GM23248 (cell line): ENCODE measurements around the gene MAFF. TPM values are rescaled to one million over a fixed set of nuclear protein-coding genes. Genes with fewer than 3 reads are reported as not detected.

Experiments used
- DNase-seq: peaks from one replicate; pipeline ENCODE4 v3.0.0-alpha.2; 2015
- H2AFZ ChIP-seq: fragments of 200-600 bp; sonication (generic); 2 replicates; pipeline ENCODE4 v1.6.1; 2016; ENCODE audit warnings: antibody characterized with exemption
- H3F3A ChIP-seq: fragments of 200-600 bp; sonication (generic); 2 replicates; pipeline ENCODE4 v1.6.1; 2016; ENCODE audit warnings: mild to moderate bottlenecking, antibody characterized with exemption, mixed run types; ENCODE audit not compliant: insufficient read depth
- H3K27ac ChIP-seq: fragments of 200-600 bp; sonication (generic); 2 replicates; pipeline ENCODE4 v1.5.1; 2016; ENCODE audit warnings: mild to moderate bottlenecking
- H3K27me3 ChIP-seq: fragments of 200-600 bp; sonication (generic); replicated peaks from 2 replicates; pipeline ENCODE4 v1.6.1; 2016; ENCODE audit warnings: mild to moderate bottlenecking; ENCODE audit not compliant: insufficient read depth
- H3K36me3 ChIP-seq: fragments of 200-600 bp; sonication (generic); 2 replicates; pipeline ENCODE4 v1.6.1; 2016; ENCODE audit warnings: low read depth, mild to moderate bottlenecking
- H3K4me1 ChIP-seq: fragments of 200-600 bp; sonication (generic); 2 replicates; pipeline ENCODE4 v1.6.1; 2016; ENCODE audit warnings: mild to moderate bottlenecking; ENCODE audit not compliant: insufficient read depth
- H3K4me2 ChIP-seq: fragments of 200-600 bp; sonication (generic); one replicate; pipeline ENCODE4 v1.6.1; 2016; ENCODE audit warnings: mild to moderate bottlenecking; ENCODE audit not compliant: unreplicated experiment
- H3K4me3 ChIP-seq: fragments of 200-600 bp; sonication (generic); 2 replicates; pipeline ENCODE4 v1.5.1; 2016; ENCODE audit warnings: mild to moderate bottlenecking
- H3K79me2 ChIP-seq: fragments of 200-600 bp; sonication (generic); 2 replicates; pipeline ENCODE4 v1.6.1; 2016; ENCODE audit warnings: mild to moderate bottlenecking; ENCODE audit not compliant: insufficient read depth
- H3K9ac ChIP-seq: fragments of 200-600 bp; sonication (generic); 2 replicates; pipeline ENCODE4 v1.6.1; 2016; ENCODE audit warnings: mild to moderate bottlenecking
- H3K9me2 ChIP-seq: fragments of 200-600 bp; sonication (generic); 2 replicates; pipeline ENCODE4 v1.6.1; 2016; ENCODE audit warnings: mixed run types, mild to moderate bottlenecking, moderate library complexity; ENCODE audit not compliant: insufficient read depth
- H3K9me3 ChIP-seq: fragments of 200-600 bp; sonication (generic); one replicate; pipeline ENCODE4 v1.6.1; 2017; ENCODE audit warnings: low read depth
- H4K20me1 ChIP-seq: fragments of 200-600 bp; sonication (generic); 2 replicates; pipeline ENCODE4 v1.6.0; 2016; ENCODE audit not compliant: insufficient read depth
- EZH2 ChIP-seq: fragments of 200-600 bp; sonication (generic); IDR thresholded peaks from 2 replicates; pipeline ENCODE4 v1.6.1; 2018; ENCODE audit warnings: antibody characterized with exemption, mild to moderate bottlenecking; ENCODE audit not compliant: insufficient read depth, poor library complexity, severe bottlenecking
- EZH2phosphoT487 ChIP-seq: fragments of 200-600 bp; sonication (generic); IDR thresholded peaks from 2 replicates; pipeline ENCODE4 v1.6.1; 2018; ENCODE audit warnings: antibody characterized with exemption, moderate library complexity, mild to moderate bottlenecking, low read depth; ENCODE audit not compliant: insufficient read depth
- WGBS, 2 experiments: methylation state at CpG; one replicate each; pipeline ENCODE4 v1.1.6; 2015 to 2017; ENCODE audit warnings: low lambda C conversion rate in 2 of 2, low coverage in 1 of 2; ENCODE audit errors: missing lambda C conversion rate in 2 of 2; 5-methylcytosine and 5-hydroxymethylcytosine counted together
- in situ Hi-C: fragments of 300-500 bp; cut with MboI; formaldehyde crosslinking; loops from 2 replicates; pipeline ENCODE4 v1.15.0; 2020
- polyA plus RNA-seq: library from polyadenylated mRNA; unstranded; fragments of >200 nt; fragmentation: Nextera tagmentation; extraction: Ambion mirVana; gene quantifications from 2 replicates; pipeline ENCODE4 v1.2.1, GENCODE V29; 2016
- total RNA-seq: library from RNA; depleted of rRNA; stranded (reverse); fragments of >200 nt; shearing (Covaris generic); gene quantifications from 2 replicates; pipeline ENCODE4 v1.2.3, GENCODE V29; 2014

Gene MAFF
- total and polyA plus RNA-seq, 2 experiments from 2014 or later = 34.6 to 68.1 TPM

DNA sequence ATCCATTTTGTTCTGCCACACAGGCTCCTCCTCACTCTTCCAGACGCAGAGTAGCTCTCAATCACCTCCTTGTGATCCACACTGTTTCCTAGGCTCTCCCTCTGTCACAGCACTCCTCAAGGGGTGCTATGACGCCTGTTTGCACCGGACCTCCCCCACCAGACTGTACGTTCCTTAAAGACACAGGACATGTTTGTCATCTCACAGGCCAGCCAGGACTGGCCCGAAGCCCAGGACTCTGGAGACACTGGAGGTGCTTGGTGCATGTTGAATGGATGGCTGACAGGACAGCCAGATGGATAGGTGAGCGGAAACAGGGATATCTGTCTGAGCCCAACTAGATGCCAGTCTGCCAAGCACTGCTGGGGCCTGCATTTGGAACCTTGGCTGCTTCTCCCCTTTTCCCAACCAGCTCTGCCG is 33.8 kb upstream of the MAFF start:
- Histone ChIP-seq H3K4me2 (no peak overlapping the region), H3K9me3 (no peaks in the 10 kb centered on the region), H2AFZ (no peak overlapping the region), H3K9me2 (no peaks in the 10 kb centered on the region), H3K36me3 (no peaks in the 10 kb centered on the region), H3F3A (no peaks in the 10 kb centered on the region), H3K4me1 (0 out of 2 replicates have a peak, but pooled peaks cover 7% of the 10 kb centered on the region), H3K27ac (no peak overlapping the region), H3K27me3 (no peaks in the 10 kb centered on the region), H3K79me2 (no peaks in the 10 kb centered on the region), H4K20me1 (no peaks in the 10 kb centered on the region), H3K9ac (no peak overlapping the region), H3K4me3 (no peak overlapping the region)
- 72 to 73% methylated on average over 7 of the region's 7 CpGs for WGBS, 2 experiments
- in situ Hi-C loops = no loop called here
- TF ChIP-seq EZH2phosphoT487 (no peak), EZH2 (no peak)
- no peak for DNase-seq

DNA sequence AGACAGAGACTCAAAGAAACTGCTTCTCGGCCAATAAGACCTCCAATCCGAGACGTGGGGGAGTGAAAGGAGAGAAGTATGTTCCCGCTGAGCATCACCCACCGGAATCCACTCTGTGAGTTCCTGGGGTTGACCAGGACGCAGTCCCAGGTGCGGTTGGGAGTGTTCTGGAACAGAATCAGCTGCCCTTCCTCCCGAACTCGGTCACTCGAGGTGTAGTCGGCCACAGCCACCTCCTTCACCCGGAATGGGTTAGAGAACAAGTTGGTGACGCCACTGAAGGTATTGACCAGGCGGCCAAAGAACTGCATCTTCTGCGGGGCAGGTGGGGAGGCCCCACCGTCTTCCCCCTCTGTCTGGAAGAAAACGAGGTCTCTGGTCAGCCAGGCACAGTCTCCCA is 32.7 kb upstream of the MAFF start:
- WGBS, 2 experiments = 94 to 96% methylated on average over 17 of the region's 17 CpGs
- H4K20me1 ChIP-seq = no peaks in the 10 kb centered on the region

GRCh38 chr22:38170469-38170868 is 31.3 kb upstream of the MAFF start:
- DNase-seq = no peak
- H2AFZ ChIP-seq = no peak overlapping the region
- no peaks in the 10 kb centered on the region for H3F3A ChIP-seq
- TF ChIP-seq EZH2phosphoT487 (no peak), EZH2 (no peak)
- H4K20me1 ChIP-seq = no peaks in the 10 kb centered on the region
- in situ Hi-C loops = no loop called here
- H3K27me3 ChIP-seq = no peaks in the 10 kb centered on the region
- H3K9me3 ChIP-seq = no peaks in the 10 kb centered on the region
- no peak overlapping the region for H3K4me3 ChIP-seq
- H3K9ac ChIP-seq = no peak overlapping the region
- H3K4me2 ChIP-seq = no peak overlapping the region
- H3K9me2 ChIP-seq = no peaks in the 10 kb centered on the region
- H3K27ac ChIP-seq = no peak overlapping the region
- WGBS, 2 experiments = 90 to 94% methylated on average over 5 of the region's 5 CpGs
- H3K36me3 ChIP-seq = no peaks in the 10 kb centered on the region
- 0 out of 2 replicates have a peak, but pooled peaks cover 11% of the 10 kb centered on the region for H3K4me1 ChIP-seq
- H3K79me2 ChIP-seq = no peaks in the 10 kb centered on the region

More for the DNA sequence above, 32.7 kb upstream of the MAFF start:
- no peak overlapping the region for H3K4me2 ChIP-seq
- no peak overlapping the region for H3K9ac ChIP-seq
- H3K79me2 ChIP-seq = no peaks in the 10 kb centered on the region
- in situ Hi-C loops = no loop called here
- no peak for TF ChIP-seq EZH2
- no peaks in the 10 kb centered on the region for H3F3A ChIP-seq
- no peaks in the 10 kb centered on the region for H3K27me3 ChIP-seq
- no peak overlapping the region for H2AFZ ChIP-seq
- H3K4me1 ChIP-seq = 0 out of 2 replicates have a peak, but pooled peaks cover 11% of the 10 kb centered on the region
- no peak overlapping the region for H3K4me3 ChIP-seq
- H3K9me3 ChIP-seq = no peaks in the 10 kb centered on the region
- no peaks in the 10 kb centered on the region for H3K36me3 ChIP-seq
- DNase-seq = no peak
- no peaks in the 10 kb centered on the region for H3K9me2 ChIP-seq
- no peak overlapping the region for H3K27ac ChIP-seq

- Histone ChIP-seq H4K20me1 (no peaks in the 10 kb centered on the region), H3K36me3 (no peaks in the 10 kb centered on the region), H3K9me3 (no peaks in the 10 kb centered on the region), H3K79me2 (no peaks in the 10 kb centered on the region), H2AFZ (no peak overlapping the region), H3K4me2 (no peak overlapping the region), H3K9me2 (no peaks in the 10 kb centered on the region), H3K4me3 (no peak overlapping the region), H3K4me1 (0 out of 2 replicates have a peak, but pooled peaks cover 6% of the 10 kb centered on the region), H3K27ac (no peak overlapping the region), H3K9ac (no peak overlapping the region), H3K27me3 (no peaks in the 10 kb centered on the region), H3F3A (no peaks in the 10 kb centered on the region)
- 50% methylated on average over 16 of the region's 16 CpGs for WGBS, 2 experiments
- TF ChIP-seq EZH2 (no peak), EZH2phosphoT487 (no peak)
- no peak for DNase-seq
- in situ Hi-C loops = no loop called here
These were observed 29.6 kb upstream of the MAFF start for GRCh38 chr22:38171927-38172831.
